ENCODE data around the gene GNA14. TPM values are rescaled to one million over a fixed set of nuclear protein-coding genes. Genes with fewer than 3 reads are reported as not detected.

Gene GNA14
- total RNA-seq, 2 experiments from 2014 or later = not detected

GRCh38 chr9:77592476-77592875 is 55.6 kb downstream of the GNA14 start:
- Histone ChIP-seq H3K4me1 (ENCODE audit: insufficient read depth, low read length, poor library complexity, severe bottlenecking) (no peaks in the 10 kb centered on the region), H3K4me3 (ENCODE audit: low read depth, low read length, poor library complexity, severe bottlenecking) (no peak overlapping the region), H2AFZ (ENCODE audit: low read length) (no peak overlapping the region), H3K4me2 (ENCODE audit: low read length) (no peak overlapping the region), H3K27ac (ENCODE audit: low read depth, low read length, poor library complexity, severe bottlenecking) (no peak overlapping the region), H3K9me3 (ENCODE audit: low read length) (no peaks in the 10 kb centered on the region), H3K79me2 (ENCODE audit: insufficient read depth, low read depth, low read length) (no peaks in the 10 kb centered on the region), H4K20me1 (ENCODE audit: insufficient read depth, low read length) (no peaks in the 10 kb centered on the region), H3K36me3 (ENCODE audit: insufficient read depth, low read length) (no peaks in the 10 kb centered on the region), H3K9me2 (ENCODE audit: insufficient read depth, low read length) (no peaks in the 10 kb centered on the region)
- TF ChIP-seq CTCF (conservative IDR thresholded peaks at IDR 0.05; ENCODE audit: low read length) = no peak
- TF ChIP-seq EZH2phosphoT487 (IDR thresholded peaks at IDR 0.05; ENCODE audit: borderline replicate concordance, low read depth, low read length) = no peak
- intact Hi-C loops (cut with micrococcal nuclease; ENCODE audit: unreplicated experiment) = no loop called here
- ChIA-PET POLR2A (no interaction called here), CTCF (ENCODE audit: unreplicated experiment) (no interaction called here)
- no peak for DNase-seq (ENCODE audit: low spot score)
- BruUV-seq (replicated peaks) = no TSS peak

- H3K4me3 ChIP-seq (ENCODE audit: low read depth, low read length, poor library complexity, severe bottlenecking) = no peak overlapping the region
- no peaks in the 10 kb centered on the region for H3K4me1 ChIP-seq (ENCODE audit: insufficient read depth, low read length, poor library complexity, severe bottlenecking)
- POLR2A ChIA-PET = interaction anchor here (0.7 kb wide), 1 partner anchor 213 kb away, joined by 3 read pairs; no protein-coding TSS in a partner anchor
- H3K9me2 ChIP-seq (ENCODE audit: insufficient read depth, low read length) = no peaks in the 10 kb centered on the region
- H4K20me1 ChIP-seq (ENCODE audit: insufficient read depth, low read length) = no peaks in the 10 kb centered on the region
- CTCF ChIA-PET (ENCODE audit: unreplicated experiment) = no interaction called here
- H3K4me2 ChIP-seq (ENCODE audit: low read length) = no peak overlapping the region
- H3K27ac ChIP-seq (ENCODE audit: low read depth, low read length, poor library complexity, severe bottlenecking) = no peak overlapping the region
- DNase-seq (ENCODE audit: low spot score) = no peak
- H3K9me3 ChIP-seq (ENCODE audit: low read length) = no peaks in the 10 kb centered on the region
- no peaks in the 10 kb centered on the region for H3K36me3 ChIP-seq (ENCODE audit: insufficient read depth, low read length)
- H2AFZ ChIP-seq (ENCODE audit: low read length) = no peak overlapping the region
- TF ChIP-seq CTCF (conservative IDR thresholded peaks at IDR 0.05; ENCODE audit: low read length) (no peak), EZH2phosphoT487 (IDR thresholded peaks at IDR 0.05; ENCODE audit: borderline replicate concordance, low read depth, low read length) (no peak)
- H3K79me2 ChIP-seq (ENCODE audit: insufficient read depth, low read depth, low read length) = no peaks in the 10 kb centered on the region
- intact Hi-C loops (cut with micrococcal nuclease; ENCODE audit: unreplicated experiment) = no loop called here
- no TSS peak for BruUV-seq (replicated peaks)
Measured at GRCh38 chr9:77589046-77589795, 58.9 kb downstream of the GNA14 start.

GRCh38 chr9:77588271-77588937 is 59.7 kb downstream of the GNA14 start:
- H2AFZ ChIP-seq (ENCODE audit: low read length) = no peak overlapping the region
- DNase-seq (ENCODE audit: low spot score) = no peak
- ChIA-PET CTCF (ENCODE audit: unreplicated experiment) (no interaction called here), POLR2A (interaction anchor here (0.7 kb wide), 1 partner anchor 214 kb away, joined by 3 read pairs; no protein-coding TSS in a partner anchor)
- BruUV-seq (replicated peaks) = no TSS peak
- no peaks in the 10 kb centered on the region for H3K9me2 ChIP-seq (ENCODE audit: insufficient read depth, low read length)
- H4K20me1 ChIP-seq (ENCODE audit: insufficient read depth, low read length) = no peaks in the 10 kb centered on the region
- H3K36me3 ChIP-seq (ENCODE audit: insufficient read depth, low read length) = no peaks in the 10 kb centered on the region
- H3K79me2 ChIP-seq (ENCODE audit: insufficient read depth, low read depth, low read length) = no peaks in the 10 kb centered on the region
- H3K9me3 ChIP-seq (ENCODE audit: low read length) = no peaks in the 10 kb centered on the region
- no peaks in the 10 kb centered on the region for H3K4me1 ChIP-seq (ENCODE audit: insufficient read depth, low read length, poor library complexity, severe bottlenecking)
- TF ChIP-seq CTCF (conservative IDR thresholded peaks at IDR 0.05; ENCODE audit: low read length) = no peak
- no peak for TF ChIP-seq EZH2phosphoT487 (IDR thresholded peaks at IDR 0.05; ENCODE audit: borderline replicate concordance, low read depth, low read length)
- intact Hi-C loops (cut with micrococcal nuclease; ENCODE audit: unreplicated experiment) = no loop called here
- no peak overlapping the region for H3K27ac ChIP-seq (ENCODE audit: low read depth, low read length, poor library complexity, severe bottlenecking)
- no peak overlapping the region for H3K4me3 ChIP-seq (ENCODE audit: low read depth, low read length, poor library complexity, severe bottlenecking)
- no peak overlapping the region for H3K4me2 ChIP-seq (ENCODE audit: low read length)

Measured in OCI-LY7 (cell line).